IPS-NIHi11 (cell line): ENCODE data around the gene WDR86.

Experiments used
- DNase-seq: peaks from one replicate; pipeline ENCODE4 v3.0.0; 2012; ENCODE audit warnings: mixed read lengths, low spot score

The WDR86 gene

GRCh38 chr7:151409667-151410404 lies at the start of gene WDR86:
Gene WDR86, minus strand, starts transcription at chr7:151410038. Its CDS starts 449 bp downstream, at chr7:151409589.
- peak; percentile 82 for DNase-seq

- DNase-seq, result no peak
Observed at GRCh38 chr7:151457534-151457933, 47.7 kb upstream of the WDR86 start.

GRCh38 chr7:151456782-151457181 lies 46.9 kb upstream of the WDR86 start:
- peak; percentile 62 for DNase-seq

GRCh38 chr7:151456276-151456675 lies 46.4 kb upstream of the WDR86 start:
- no peak for DNase-seq

- DNase-seq, result no peak
Observed at GRCh38 chr7:151455690-151456089, 45.9 kb upstream of the WDR86 start.

GRCh38 chr7:151454932-151455530 lies 45.2 kb upstream of the WDR86 start:
- no peak for DNase-seq

GRCh38 chr7:151454305-151454704 lies 44.5 kb upstream of the WDR86 start:
- DNase-seq, result no peak

- DNase-seq, result no peak
Observed at GRCh38 chr7:151453326-151453791, 43.5 kb upstream of the WDR86 start.

GRCh38 chr7:151452680-151453325 lies 43.0 kb upstream of the WDR86 start:
- no peak for DNase-seq

- no peak for DNase-seq
Observed at GRCh38 chr7:151451626-151452571, 42.1 kb upstream of the WDR86 start.

- no peak for DNase-seq
Observed at GRCh38 chr7:151451156-151451555, 41.3 kb upstream of the WDR86 start.

- no peak for DNase-seq
Observed at GRCh38 chr7:151449990-151450389, 40.2 kb upstream of the WDR86 start.

- peak; percentile 87 for DNase-seq
Observed at GRCh38 chr7:151448261-151449252, 38.7 kb upstream of the WDR86 start.

- no peak for DNase-seq
Observed at GRCh38 chr7:151447901-151448260, 38.0 kb upstream of the WDR86 start.

- no peak for DNase-seq
Observed at GRCh38 chr7:151447312-151447711, 37.5 kb upstream of the WDR86 start.

GRCh38 chr7:151446412-151446811 lies 36.6 kb upstream of the WDR86 start:
- no peak for DNase-seq

GRCh38 chr7:151444632-151445031 lies 34.8 kb upstream of the WDR86 start:
- no peak for DNase-seq

GRCh38 chr7:151442776-151443496 lies 33.1 kb upstream of the WDR86 start:
- DNase-seq, result no peak

- DNase-seq, result no peak
Observed at GRCh38 chr7:151440799-151441445, 31.1 kb upstream of the WDR86 start.
